ENCODE measurements around the gene TM4SF4. TPM values are rescaled to one million over a fixed set of nuclear protein-coding genes. Genes with fewer than 3 reads are reported as not detected.

TM4SF4 gene
- total RNA-seq, 1 donor from 2014 or later, result not detected

GRCh38 chr3:149468504-149469212, 5.8 kb upstream of the TM4SF4 start:
- Histone ChIP-seq H3K36me3 (ENCODE audit: insufficient read depth, low read length) (no peaks in the 10 kb centered on the region), H3K4me2 (ENCODE audit: low read length) (no peak overlapping the region), H3K27me3 (ENCODE audit: insufficient read depth, low read length) (no peaks in the 10 kb centered on the region), H3K4me1 (ENCODE audit: insufficient read depth, low read length) (peaks cover 39% of the 10 kb centered on the region), H3K79me2 (ENCODE audit: insufficient read depth, low read length) (no peaks in the 10 kb centered on the region), H3K4me3 (ENCODE audit: insufficient read depth, low read depth, low read length) (no peak overlapping the region), H3K9me3 (ENCODE audit: insufficient read depth, low read depth, low read length) (no peaks in the 10 kb centered on the region), H4K20me1 (ENCODE audit: insufficient read depth, low read length) (no peaks in the 10 kb centered on the region), H2AFZ (ENCODE audit: low read depth, low read length) (no peak overlapping the region), H3K9ac (ENCODE audit: low read length) (no peak overlapping the region), H3K27ac (ENCODE audit: low read depth, low read length) (no peak overlapping the region)
- Mint-ChIP-seq H3K9me3 (ENCODE audit: unreplicated experiment) (peaks cover 3% of the 10 kb centered on the region), H3K4me3 (ENCODE audit: unreplicated experiment) (no peak overlapping the region), H3K27ac (ENCODE audit: unreplicated experiment) (no peak overlapping the region), H3K36me3 (ENCODE audit: low read depth, unreplicated experiment) (peaks cover 5% of the 10 kb centered on the region), H3K4me1 (ENCODE audit: low read depth, unreplicated experiment) (peaks cover 54% of the 10 kb centered on the region), H3K27me3 (ENCODE audit: low read depth, unreplicated experiment) (no peaks in the 10 kb centered on the region)
- DNase-seq (ENCODE audit: low read depth), result no peak
- no peak for FAIRE-seq
- no peak for TF ChIP-seq EZH2 (IDR thresholded peaks at IDR 0.05; ENCODE audit: insufficient read depth, low read length)
- TF ChIP-seq CTCF (IDR thresholded peaks at IDR 0.05; ENCODE audit: insufficient read depth, low read depth, low read length), result no peak

GRCh38 chr3:149470381-149470780, 4.1 kb upstream of the TM4SF4 start:
- peak overlapping the region; percentile 2 for H3K27ac Mint-ChIP-seq (ENCODE audit: unreplicated experiment)
- Histone ChIP-seq H3K4me2 (ENCODE audit: low read length) (no peak overlapping the region), H3K79me2 (ENCODE audit: insufficient read depth, low read length) (no peaks in the 10 kb centered on the region), H3K36me3 (ENCODE audit: insufficient read depth, low read length) (no peaks in the 10 kb centered on the region), H3K9ac (ENCODE audit: low read length) (no peak overlapping the region), H4K20me1 (ENCODE audit: insufficient read depth, low read length) (no peaks in the 10 kb centered on the region), H3K27ac (ENCODE audit: low read depth, low read length) (no peak overlapping the region), H3K4me1 (ENCODE audit: insufficient read depth, low read length) (peaks cover 42% of the 10 kb centered on the region), H2AFZ (ENCODE audit: low read depth, low read length) (no peak overlapping the region), H3K4me3 (ENCODE audit: insufficient read depth, low read depth, low read length) (no peak overlapping the region), H3K27me3 (ENCODE audit: insufficient read depth, low read length) (no peaks in the 10 kb centered on the region), H3K9me3 (ENCODE audit: insufficient read depth, low read depth, low read length) (no peaks in the 10 kb centered on the region)
- TF ChIP-seq EZH2 (IDR thresholded peaks at IDR 0.05; ENCODE audit: insufficient read depth, low read length) (no peak), CTCF (IDR thresholded peaks at IDR 0.05; ENCODE audit: insufficient read depth, low read depth, low read length) (no peak)
- no peaks in the 10 kb centered on the region for H3K36me3 Mint-ChIP-seq (ENCODE audit: low read depth, unreplicated experiment)
- no peaks in the 10 kb centered on the region for H3K9me3 Mint-ChIP-seq (ENCODE audit: unreplicated experiment)
- no peak overlapping the region for H3K4me3 Mint-ChIP-seq (ENCODE audit: unreplicated experiment)
- H3K4me1 Mint-ChIP-seq (ENCODE audit: low read depth, unreplicated experiment), result peaks cover 50% of the 10 kb centered on the region
- no peak for FAIRE-seq
- no peak for DNase-seq (ENCODE audit: low read depth)
- no peaks in the 10 kb centered on the region for H3K27me3 Mint-ChIP-seq (ENCODE audit: low read depth, unreplicated experiment)

Measured in astrocyte (in vitro differentiated cells and primary cell).